Stimulated activated CD8-positive, alpha-beta memory T cell treated with anti-CD3 and anti-CD28 coated beads, Interleukin-7, amount 100 ng/mL, for 48 hours (primary cell): ENCODE results near the gene ANXA10.
"Not testable (repeated sequence)": the region's sequence is repeated elsewhere in the genome, so short reads cannot be mapped to it uniquely, and the experiment has no call there.

ENCODE experiments used
- DNase-seq, 2 donors: peaks; one replicate each; pipeline ENCODE4 v3.0.0-alpha.2; 2020; ENCODE audit warnings: low read depth in 1 of 2; ENCODE audit errors: extremely low read depth in 1 of 2

ANXA10 gene

DNA sequence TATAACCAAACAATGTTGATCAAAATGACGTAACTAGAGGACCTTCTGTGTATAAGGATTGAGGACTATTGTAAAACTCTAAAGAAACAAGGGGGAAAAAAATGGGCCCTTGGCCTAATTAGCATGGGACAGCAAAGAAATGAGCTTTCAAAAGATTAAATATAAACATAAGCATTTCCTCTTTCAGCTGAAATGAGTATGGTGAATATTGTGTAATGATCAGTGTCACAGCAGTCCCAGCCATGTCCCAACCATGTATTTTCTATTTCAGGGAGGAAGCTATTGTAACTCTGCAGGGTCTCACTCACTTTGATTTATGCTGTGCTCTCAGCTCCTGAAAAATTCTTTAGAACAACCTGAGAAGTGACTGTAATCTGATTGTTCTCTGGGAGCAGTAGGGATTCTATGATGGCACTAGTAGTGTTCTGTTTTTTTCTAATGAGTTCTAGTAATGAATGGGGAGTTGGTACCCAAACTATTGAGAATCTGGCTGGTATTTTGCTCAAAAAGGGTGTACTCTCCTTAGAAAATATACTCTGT is 25.8 kb downstream of the ANXA10 start:
- DNase-seq = no peak

DNA sequence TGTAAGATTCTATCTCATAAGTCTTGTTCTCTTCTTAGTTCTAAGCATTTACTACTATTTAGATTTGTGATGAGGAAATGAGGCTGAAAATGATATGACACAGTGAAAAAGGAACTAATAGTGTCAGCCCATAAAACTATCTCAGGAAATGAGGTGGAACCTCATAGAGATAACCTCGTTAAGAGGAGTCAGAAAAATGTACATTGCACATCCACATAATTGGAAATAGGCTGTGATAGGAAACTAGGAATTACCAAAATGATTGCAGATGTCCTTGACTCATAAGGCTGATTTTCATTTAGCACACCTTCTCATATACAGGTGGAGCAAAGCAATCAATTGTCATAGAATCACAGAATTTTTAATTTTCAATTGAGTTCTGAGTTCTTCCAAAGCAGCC is 26.8 kb downstream of the ANXA10 start:
- no peak for DNase-seq

DNA sequence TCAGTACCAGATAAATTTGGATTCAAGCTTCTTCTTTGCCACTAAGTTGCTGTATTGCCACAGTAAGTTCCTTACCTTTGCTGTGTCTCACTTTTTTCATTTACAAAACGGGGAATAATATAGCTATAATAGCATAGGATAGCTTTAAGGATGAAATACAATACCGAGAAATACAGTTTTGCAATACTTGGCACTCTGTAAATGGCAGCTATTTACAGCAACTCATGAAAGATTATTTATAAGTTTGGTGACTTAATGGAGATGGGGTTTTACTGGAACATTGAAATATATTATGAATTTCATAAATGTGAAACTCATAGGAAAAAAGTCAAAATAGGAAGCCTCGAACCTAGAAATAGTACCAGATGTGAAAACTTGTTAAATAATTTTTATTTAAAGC is 27.6 kb downstream of the ANXA10 start:
- no peak for DNase-seq

DNA sequence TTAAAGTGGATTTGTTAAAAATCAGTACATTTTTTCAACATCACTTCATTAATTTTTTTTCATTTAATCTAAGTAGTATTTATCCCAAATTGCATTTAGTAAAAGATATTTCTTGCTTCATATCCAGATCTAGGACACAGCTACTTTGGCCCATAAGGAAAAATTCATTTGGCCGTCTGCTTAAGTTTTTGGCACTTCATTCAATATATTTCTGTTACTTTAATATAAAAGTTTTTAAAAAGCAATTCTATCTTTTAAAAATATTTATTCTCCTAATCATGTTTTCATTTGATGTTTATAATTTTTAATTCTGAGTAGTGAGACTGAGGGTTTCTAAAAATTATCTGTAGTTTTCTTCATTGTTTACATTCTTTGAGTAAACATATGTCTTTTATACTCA is 28.5 kb downstream of the ANXA10 start:
- no peak for DNase-seq

DNA sequence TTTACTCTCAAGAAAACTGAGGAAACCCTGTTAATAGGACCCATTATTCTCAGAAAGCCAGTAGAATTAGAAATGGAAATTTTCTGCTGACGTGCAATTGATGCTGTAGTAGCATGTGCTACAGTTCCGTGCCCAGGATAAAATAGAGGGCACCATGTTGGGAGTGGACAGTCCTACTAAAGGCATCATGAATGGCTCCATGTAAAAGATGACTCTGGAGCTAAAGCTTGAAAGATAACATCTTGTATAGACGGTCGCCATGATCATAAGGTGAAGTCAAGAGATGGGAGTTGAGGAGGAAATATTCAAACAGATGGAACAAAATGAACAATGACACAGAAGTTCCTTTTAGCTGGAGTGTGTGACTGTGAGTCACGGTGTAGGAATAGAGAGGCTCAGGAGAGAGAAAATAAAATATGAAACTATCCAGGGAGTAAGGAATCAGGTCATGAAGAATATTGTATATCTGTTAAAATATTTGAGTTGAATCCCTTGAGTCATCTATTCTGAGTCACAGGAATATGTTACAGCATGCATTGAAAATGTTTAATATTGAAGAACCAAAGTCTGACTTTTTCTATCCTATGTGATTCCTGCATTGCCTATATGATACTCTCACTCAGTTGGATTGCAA is 31.8 kb downstream of the ANXA10 start:
- DNase-seq = no peak

DNA sequence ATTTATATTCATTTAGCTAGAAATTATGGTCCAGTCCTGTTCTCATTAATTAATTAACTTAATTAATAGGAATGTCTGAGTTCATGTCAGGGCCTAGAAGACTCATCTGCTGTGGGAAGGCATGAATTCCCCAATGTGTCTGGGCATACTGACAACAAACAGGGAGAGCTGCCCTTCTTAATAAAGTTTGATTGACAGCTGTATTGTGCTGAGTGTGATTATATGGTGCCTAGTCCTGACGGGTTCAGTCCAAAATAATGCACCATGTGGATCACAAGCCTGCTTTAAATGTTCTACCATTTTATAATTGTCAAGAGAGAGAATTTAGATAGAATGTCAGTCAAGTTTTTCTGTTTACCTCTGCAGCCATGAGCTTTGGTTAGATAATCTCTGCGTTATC is 34.6 kb downstream of the ANXA10 start:
- no peak for DNase-seq

DNA sequence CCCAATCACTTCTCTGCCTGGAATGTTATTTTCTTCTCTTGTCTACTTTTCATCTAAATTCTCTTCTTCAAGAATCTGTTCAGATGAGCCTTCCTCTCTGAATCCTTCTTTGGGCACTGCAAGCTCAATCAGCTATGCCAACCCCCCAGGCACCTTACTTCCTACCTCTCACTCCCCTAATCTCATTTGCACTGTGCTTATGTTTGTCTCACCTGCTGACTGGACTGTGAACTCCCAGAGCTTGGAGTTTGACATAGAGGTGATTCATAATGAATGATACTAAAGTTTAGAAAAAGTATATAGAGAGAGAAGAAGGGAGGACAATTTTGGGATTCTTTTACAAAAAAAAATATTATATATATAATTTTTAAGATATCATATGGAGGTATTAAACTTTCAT is 36.3 kb downstream of the ANXA10 start:
- DNase-seq = no peak

DNA sequence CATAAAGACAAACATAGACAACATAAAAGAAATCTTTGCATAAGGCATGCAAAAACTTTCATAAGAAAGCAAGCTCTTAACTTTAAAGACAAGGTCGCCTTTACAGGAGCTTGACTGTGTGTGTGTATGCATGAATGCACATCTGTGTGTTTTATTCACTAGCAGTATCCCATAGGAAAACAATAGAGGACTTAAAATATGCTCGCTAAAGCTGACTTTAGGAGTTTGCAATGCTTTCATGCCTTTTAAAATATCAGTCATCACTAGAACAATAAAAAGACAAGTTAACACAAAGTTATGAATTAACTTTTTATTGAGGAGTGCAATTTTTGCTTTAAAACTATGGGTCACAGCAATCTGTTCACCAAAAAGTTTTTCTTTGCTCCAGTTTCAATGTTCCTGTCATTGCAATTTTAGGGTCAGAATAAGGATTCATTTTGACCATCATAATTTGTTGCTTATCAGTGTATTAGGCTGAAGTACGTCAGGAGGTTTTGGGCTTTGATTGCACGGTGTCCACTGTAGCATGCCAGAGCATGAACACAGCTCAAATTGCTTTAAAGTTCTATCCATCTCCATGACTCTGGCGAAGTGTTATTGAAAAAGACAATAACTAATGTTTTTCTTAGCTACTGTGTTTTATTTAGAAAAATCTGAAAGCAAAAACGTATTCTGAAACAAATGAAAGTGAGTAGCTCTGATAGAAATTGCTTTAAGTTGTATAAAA is 36.9 kb downstream of the ANXA10 start:
- DNase-seq = no peak

DNA sequence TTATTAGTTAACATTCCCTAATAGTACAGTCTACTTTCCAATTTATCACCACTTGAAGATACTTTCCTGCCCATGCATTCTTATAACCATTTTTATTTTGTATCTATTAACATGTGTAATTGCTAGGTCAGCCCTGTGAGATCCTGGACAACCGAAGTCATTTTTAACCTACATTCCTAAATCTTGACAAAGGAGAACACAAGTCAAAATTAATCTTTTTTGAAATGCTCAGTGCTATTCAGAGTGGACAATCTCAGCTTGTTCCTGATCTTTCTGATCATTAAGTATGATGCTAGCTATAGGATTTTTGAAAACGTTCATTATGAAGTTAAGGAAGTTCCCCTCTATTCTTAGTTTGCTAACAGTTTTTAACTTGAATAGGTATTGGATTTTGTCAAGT is 37.5 kb downstream of the ANXA10 start:
- no peak for DNase-seq

DNA sequence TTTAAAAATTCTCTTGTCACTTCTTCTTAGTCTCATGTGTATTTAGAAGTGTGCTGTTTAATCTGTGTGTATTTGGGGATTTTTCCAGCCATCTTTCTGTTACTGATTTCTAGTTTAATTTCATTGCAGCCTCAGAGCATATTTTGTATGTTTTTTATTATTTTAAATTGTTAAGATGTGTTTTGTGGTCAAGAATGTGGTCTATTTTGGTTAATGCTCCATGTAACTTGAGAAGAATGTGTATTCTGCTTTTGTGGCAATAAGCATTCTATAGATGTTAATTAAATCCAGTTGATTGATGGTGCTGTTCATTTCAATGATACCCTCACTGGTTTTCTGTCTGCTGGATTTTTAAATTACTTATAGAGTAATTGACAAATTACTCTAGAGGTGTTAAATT is 38.9 kb downstream of the ANXA10 start:
- DNase-seq = no peak

DNA sequence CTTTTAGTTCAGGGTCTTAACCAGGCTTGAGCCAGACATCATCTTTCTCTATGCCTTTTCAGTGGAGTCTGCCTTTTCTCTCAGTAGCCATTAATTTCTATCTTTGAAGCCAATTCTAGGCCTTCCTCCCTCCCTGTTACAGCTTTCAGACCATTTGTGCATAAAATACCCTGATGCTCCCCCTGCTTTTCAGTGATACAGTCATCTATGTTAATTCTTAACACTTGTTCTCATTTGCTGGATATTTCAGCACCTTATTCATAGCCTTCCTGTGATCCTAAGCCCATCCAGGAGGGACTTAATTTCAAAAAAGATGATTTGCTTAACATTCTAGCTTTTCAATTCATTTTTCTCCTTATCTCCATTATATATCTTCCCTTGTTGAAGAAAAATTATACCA is 42.3 kb downstream of the ANXA10 start:
- no peak for DNase-seq

DNA sequence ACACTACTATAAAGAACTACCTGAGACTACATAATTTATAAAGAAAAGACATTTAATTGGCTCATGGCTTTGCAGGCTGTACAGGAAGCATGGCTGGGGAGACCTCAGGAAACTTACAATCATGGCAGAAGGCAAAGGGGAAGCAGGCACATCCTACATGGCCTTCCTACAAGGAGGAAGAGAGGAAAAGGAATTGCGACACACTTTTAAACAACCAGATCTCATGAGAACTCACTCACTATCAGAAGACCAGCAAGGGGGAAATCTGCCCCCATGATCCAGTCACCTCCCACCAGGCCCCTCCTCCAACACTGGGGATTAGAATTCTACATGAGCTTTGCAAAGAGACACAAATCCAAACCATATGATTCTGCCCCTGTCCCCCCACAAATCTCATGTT is 43.5 kb downstream of the ANXA10 start:
- not testable (repeated sequence) for DNase-seq

DNA sequence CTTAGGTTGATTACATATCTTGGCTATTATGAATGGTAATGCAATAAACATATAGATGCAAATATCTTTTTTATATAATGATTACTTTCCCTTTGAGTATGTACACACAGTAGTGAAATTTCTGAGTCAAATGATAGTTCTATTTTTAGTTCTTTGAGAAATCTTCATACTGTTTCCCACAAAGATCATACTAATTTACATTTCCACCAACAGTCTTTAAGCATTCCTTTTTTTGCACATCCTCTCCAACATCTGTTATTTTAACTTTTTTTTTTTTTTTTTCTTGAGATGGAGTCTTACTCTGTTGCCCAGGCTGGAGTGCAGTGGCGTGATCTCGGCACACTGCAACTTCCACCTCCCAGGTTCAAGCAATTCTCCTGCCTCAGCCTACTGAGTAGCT is 45.4 kb downstream of the ANXA10 start:
- not testable (repeated sequence) for DNase-seq

DNA sequence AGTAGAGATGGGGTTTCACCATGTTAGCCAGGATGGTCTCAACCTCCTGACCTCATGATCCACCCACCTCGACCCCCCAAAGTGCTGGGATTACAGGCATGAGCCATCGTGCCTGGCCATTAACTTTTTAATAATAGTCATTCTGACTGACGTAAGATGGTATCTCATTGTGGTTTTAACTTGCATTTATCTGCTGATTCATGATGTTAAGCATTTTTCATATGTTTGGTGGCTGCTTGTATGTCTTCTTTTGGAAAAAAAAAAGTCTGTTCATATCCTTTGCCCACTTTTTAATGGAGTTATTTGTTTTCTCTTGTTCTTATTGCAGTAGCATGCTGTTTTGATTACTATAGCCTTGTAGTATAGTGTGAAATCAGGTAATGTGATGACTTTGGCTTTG is 45.8 kb downstream of the ANXA10 start:
- no peak for DNase-seq

DNA sequence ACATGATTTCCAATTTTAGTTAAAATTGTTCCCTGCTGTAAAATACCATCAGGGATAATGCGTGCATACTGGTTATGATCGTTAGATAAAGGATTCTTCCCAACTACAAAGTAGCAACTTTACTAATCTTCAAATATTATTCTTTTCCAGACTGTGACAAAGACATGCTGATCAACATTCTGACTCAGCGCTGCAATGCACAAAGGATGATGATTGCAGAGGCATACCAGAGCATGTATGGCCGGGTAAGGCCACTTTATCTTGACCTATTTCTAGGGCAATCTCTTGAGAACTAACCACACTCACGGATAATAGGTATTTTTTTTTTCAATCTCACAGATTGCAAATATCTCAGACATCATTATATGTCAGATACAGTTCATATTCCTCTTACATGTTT is 47.0 kb downstream of the ANXA10 start:
- DNase-seq = no peak

DNA sequence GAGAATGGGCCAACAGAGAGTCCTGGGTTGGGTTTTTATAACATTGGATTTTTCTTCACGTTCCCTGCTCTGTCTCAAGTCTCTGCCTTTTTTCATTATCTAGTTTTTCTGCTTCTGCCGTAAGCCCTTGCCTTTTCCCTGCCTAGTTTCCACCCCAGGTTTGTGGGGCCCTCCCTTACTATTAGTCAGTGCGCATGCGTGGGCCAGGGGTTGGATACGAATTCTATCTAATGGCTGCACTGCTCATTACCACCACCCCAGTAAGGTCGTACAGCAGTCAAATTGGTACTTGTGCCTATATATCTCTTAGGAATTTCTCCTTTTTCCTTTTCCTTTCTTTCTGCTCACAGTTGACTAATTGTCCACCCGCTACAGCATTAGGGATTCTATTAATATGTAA is 49.4 kb downstream of the ANXA10 start:
- no peak for DNase-seq

DNA sequence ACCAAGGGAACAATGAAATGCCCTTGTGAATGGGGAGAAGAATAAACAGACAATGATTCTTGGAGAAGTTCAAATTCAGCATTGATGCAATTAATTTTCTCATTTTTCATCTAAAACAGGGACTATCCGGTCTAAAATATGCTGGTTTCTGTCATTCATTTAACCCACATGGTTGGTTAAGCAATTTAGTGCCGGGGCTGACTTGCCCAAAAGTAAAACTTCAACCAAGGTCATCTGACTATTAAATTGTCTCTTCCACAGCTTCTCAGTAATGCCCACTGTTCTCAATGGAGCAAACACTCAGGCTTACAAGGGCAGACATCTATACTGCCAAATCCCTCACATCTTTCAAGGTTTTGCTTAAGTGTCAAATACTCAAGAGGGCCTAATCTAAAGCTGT is 51.3 kb downstream of the ANXA10 start:
- DNase-seq = no peak

DNA sequence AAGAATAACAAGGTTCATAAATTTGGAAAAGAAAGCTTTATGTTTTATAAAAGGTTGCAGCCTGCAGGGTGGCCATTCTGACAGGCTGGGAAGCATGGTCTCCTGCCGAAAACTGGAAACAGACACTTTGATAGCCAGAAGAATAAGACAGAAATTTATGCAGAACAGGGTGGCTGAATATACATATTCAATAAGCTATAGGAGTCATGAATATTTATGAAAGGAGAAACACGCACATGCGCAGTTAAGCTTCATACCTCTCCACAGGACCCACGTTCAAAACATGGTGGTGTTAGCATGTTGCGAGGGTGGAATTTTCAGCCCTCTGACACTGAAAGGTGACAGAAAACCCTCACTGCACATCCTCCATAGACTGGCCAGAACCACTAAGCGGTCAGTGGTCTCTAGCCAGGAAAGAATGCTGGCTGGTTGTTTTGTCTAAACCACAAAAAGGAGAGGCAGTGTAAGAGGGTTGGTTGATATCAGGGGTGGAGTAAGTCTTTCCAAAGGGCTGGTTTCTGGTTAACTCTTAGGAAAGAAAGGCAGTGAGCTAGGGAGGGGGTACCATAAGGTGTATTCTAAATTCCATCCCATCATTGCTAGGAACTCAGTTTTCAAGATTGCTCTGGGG is 58.2 kb downstream of the ANXA10 start:
- no peak for DNase-seq

DNA sequence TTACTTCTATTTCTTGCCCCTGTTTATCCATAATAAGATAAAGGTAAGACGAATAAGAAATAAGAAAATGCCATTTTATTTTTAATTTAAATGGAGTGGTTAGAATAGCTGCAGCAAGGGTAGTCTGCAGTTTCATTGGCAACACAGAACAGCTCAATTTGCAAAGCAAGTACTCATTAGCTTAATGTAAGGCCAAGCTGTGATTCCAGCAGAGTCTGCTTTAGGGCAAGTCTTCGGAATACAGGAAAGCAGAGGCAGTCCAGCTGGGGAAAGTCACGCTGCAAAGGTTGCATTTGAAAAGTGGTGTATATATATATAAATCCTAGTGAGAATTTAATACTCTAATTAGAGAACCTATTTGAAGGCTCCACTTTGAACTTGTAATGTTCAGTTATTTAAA is 59.0 kb downstream of the ANXA10 start:
- DNase-seq = no peak

DNA sequence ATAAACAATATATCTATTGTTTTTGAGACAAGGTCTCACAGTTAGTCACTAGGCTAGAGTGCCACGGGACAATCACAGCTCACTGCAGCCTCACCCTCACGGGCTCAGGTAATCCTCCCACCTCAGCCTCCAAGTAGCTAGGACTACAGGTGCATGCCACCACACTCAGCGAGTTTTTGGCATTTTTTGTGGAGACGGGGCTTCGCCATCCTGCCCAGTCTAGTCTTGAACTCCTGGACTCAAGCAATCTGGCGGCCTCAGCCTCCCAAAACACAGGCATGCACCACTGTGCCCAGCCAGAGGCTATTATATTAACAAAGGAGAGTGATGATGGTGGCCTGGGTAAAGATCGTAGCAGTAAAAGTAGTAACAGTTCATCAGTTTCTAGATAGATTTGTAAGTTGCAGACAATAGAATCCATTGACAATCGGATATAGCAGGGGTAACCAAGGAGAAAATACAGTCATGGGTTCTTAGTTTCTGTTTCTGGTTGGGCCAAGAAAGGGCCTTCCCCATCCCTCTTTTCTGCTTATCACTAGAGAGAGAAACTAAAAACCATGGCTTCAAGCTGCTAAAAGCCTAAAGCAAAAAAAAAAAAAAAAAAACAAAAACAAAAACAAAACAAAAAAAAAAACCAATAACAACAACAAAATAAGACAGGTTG is 60.6 kb downstream of the ANXA10 start:
- DNase-seq = no peak

DNA sequence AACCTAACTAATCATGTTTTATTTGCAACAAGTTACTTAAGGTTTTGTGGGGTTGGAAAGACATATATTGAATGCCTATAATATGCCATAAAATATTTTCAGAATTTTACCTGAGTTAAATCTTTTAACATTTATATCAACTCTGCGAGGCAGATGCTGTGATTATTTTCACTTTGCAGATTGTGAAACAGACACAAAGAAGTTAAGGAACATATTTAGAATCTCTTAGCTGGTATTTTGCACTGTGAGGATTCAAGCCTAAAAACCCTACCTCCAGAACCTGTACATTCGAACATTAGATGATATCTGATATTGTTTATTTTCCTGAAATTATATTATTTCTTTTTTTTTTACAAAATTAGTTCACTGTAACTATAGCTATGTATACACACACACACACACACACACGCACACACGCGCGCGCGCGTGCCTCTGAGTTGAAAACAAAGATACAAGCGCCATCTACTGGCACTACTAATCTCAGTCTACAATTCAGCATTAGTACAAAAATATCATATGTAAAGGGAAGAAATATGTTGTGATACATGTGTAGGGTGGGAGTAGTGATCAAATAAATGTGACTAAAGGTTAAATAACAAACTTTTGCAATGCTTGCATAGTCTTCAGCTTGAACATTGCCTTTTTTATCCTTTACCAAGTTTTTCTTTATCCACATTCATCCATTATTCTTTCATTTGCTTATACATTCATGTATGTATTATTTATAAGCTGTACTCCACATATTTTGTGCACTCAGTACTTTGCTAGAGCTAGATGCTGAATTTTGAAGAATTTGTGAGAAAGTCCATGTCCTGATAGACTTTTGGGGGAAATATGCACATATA is 61.5 kb downstream of the ANXA10 start:
- DNase-seq = peak; percentile 7 to 18
